ENCODE results near the gene FAM107B. TPM values are rescaled to one million over a fixed set of nuclear protein-coding genes. Genes with fewer than 3 reads are reported as not detected.

Gene FAM107B
- total and polyA plus RNA-seq, 2 of the 4 experiments (the other 2 are of a cell fraction): 26.4 to 27.1 TPM

DNA sequence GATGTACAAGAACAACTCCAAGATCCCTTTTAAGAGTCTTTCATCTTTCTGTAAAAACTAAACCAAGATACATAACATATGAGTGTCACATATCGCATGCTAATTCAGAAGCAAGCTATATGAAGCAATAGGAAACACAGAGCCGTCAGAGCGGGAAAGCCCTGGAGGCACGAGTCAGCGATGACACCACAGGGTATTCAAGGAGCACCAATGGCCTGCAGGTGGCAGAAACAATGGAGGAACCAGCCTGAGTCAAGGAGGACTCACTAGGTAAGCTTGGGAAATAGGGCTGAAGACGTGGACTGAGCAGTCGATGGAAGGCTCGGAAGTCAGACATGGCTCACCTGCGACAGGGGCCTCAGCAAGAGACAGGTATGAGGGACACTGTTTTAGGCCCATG lies 214.4 kb downstream of the FAM107B start:
- POLR2A ChIA-PET (ENCODE audit: unreplicated experiment): no interaction called here
- BruUV-seq (replicated peaks): no TSS peak
- Histone ChIP-seq H4K5ac (ENCODE audit: low read depth, low read length) (no peak overlapping the region), H2BK5ac (ENCODE audit: low read depth, low read length, poor library complexity, severe bottlenecking) (no peak overlapping the region), H3K18ac (ENCODE audit: low read depth, low read length) (no peak overlapping the region), H4K20me1 (ENCODE audit: insufficient read depth, low read length) (peaks cover 82% of the 10 kb centered on the region), H2BK120ac (ENCODE audit: low read depth, low read length) (no peak overlapping the region), H3K36me3 (ENCODE audit: control insufficient read depth, insufficient read depth, low read length) (no peaks in the 10 kb centered on the region), H3K9me3 (ENCODE audit: control insufficient read depth, insufficient read depth, low read length) (no peaks in the 10 kb centered on the region), H2AFZ (replicated peaks; ENCODE audit: low read length, poor library complexity) (no peak overlapping the region), H2AK5ac (ENCODE audit: low read depth, low read length) (peak overlapping the region; percentile 45; the same call in 1 of the 2 replicates), H3K27me3 (ENCODE audit: control insufficient read depth, insufficient read depth, low read length) (no peaks in the 10 kb centered on the region), H3K56ac (ENCODE audit: extremely low read depth, insufficient read depth, low read length) (no peak overlapping the region), H4K8ac (ENCODE audit: low read depth in 2 of 2, low read length in 2 of 2) (no peak overlapping the region), H3K23ac (ENCODE audit: low read depth, low read length) (no peak overlapping the region), H2BK15ac (ENCODE audit: low read depth, low read length) (no peak overlapping the region), H4K91ac (ENCODE audit: insufficient read depth, low read depth, low read length) (no peak overlapping the region), H3K9ac (ENCODE audit: low read depth, low read length) (no peak overlapping the region), H3K14ac (replicated peaks; ENCODE audit: low read depth, low read length) (no peak overlapping the region), H3K4me3 (ENCODE audit: insufficient read depth, low read depth, low read length) (no peak overlapping the region), H3K4me1 (ENCODE audit: control insufficient read depth, insufficient read depth, low read length) (peaks cover 32% of the 10 kb centered on the region), H3K9me1 (ENCODE audit: insufficient read depth, low read length) (peaks cover 38% of the 10 kb centered on the region), H3K79me1 (ENCODE audit: low read depth in 1 of 2, low read length in 2 of 2) (peaks cover 34 to 83% of the 10 kb centered on the region in 2 experiments), H3K4ac (ENCODE audit: low read depth, low read length) (no peak overlapping the region), H2BK20ac (ENCODE audit: low read depth, low read length) (no peak overlapping the region), H2AK9ac (replicated peaks; ENCODE audit: low read depth, low read length, poor library complexity) (no peak overlapping the region), H3K27ac (ENCODE audit: insufficient read depth, low read length) (no peak overlapping the region), H3K4me2 (ENCODE audit: low read depth, low read length) (no peak overlapping the region)
- intact Hi-C loops (cut with micrococcal nuclease) (no loop called here), dilution Hi-C loops (cut with HindIII; ENCODE audit: low sequenced_read_pairs, unreplicated experiment) (no loop called here), in situ Hi-C loops (cut with MboI; ENCODE audit: low sequenced_read_pairs) (no loop called here)
- TF ChIP-seq MXI1 (IDR thresholded peaks at IDR 0.05; ENCODE audit: borderline replicate concordance, low read depth, low read length) (no peak), FOS (IDR thresholded peaks at IDR 0.05; ENCODE audit: low read depth, low read length) (peak; percentile 16; the same call in 1 of the 2 replicates), RCOR1 (IDR thresholded peaks at IDR 0.05; ENCODE audit: insufficient replicate concordance, low read length) (no peak), CEBPB (IDR thresholded peaks at IDR 0.05; ENCODE audit: low read depth, low read length) (peak; percentile 86)
- TF ChIP-seq, protein P1, sequence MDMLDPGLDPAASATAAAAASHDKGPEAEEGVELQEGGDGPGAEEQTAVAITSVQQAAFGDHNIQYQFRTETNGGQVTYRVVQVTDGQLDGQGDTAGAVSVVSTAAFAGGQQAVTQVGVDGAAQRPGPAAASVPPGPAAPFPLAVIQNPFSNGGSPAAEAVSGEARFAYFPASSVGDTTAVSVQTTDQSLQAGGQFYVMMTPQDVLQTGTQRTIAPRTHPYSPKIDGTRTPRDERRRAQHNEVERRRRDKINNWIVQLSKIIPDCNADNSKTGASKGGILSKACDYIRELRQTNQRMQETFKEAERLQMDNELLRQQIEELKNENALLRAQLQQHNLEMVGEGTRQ (IDR thresholded peaks at IDR 0.05; ENCODE audit: low read depth, low read length): no peak
- DNase-seq (peak; percentile 85), ATAC-seq (ENCODE audit: low read depth) (peak; percentile 44; the same call in 1 of the 2 replicates)
- CTCF ChIA-PET: no interaction called here
- WGBS, 2 experiments (ENCODE audit: extremely low coverage in 2 of 2, insufficient read length in 1 of 2): 80% methylated on average over 3 of the region's 9 CpGs; no CpG with 5 or more reads in 1 of the 2 experiments

Measured in IMR-90 (cell line).